SJCRH30 (cell line): ENCODE data around the gene ZNF528. TPM values are rescaled to one million over a fixed set of nuclear protein-coding genes. Genes with fewer than 3 reads are reported as not detected.

ENCODE experiments used
- DNase-seq, 2 experiments: peaks; one replicate each; pipeline ENCODE4 v3.0.0-alpha.2; 2015 to 2020
- H3K27ac ChIP-seq: fragments of 250-450 bp; sonication (Bioruptor Pico); 2 replicates; pipeline ENCODE4 v1.5.1; 2020; ENCODE audit warnings: mild to moderate bottlenecking, moderate library complexity
- H3K27me3 ChIP-seq: fragments of 250-450 bp; sonication (Bioruptor Pico); 2 replicates; pipeline ENCODE4 v1.5.1; 2020; ENCODE audit warnings: mild to moderate bottlenecking, moderate library complexity
- H3K36me3 ChIP-seq: fragments of 250-450 bp; sonication (Bioruptor Pico); 2 replicates; pipeline ENCODE4 v1.5.1; 2020; ENCODE audit warnings: mild to moderate bottlenecking, moderate library complexity
- H3K4me1 ChIP-seq: fragments of 250-450 bp; sonication (Bioruptor Pico); 2 replicates; pipeline ENCODE4 v1.5.1; 2020; ENCODE audit warnings: mild to moderate bottlenecking, moderate library complexity
- H3K4me3 ChIP-seq: fragments of 250-450 bp; sonication (Bioruptor Pico); 2 replicates; pipeline ENCODE4 v1.5.1; 2020; ENCODE audit warnings: mild to moderate bottlenecking, moderate library complexity
- H3K9me3 ChIP-seq: fragments of 250-450 bp; sonication (Bioruptor Pico); replicated peaks from 2 replicates; pipeline ENCODE4 v1.5.1; 2020; ENCODE audit warnings: mild to moderate bottlenecking, moderate library complexity
- total RNA-seq: library from RNA; depleted of rRNA; stranded (reverse); fragments of >200 nt; shearing (Covaris generic); gene quantifications from 2 replicates; pipeline ENCODE4 v1.2.3, GENCODE V29; 2014; rRNA removed

The ZNF528 gene
- total RNA-seq, 1 experiment from 2014 or later, result 13.5 TPM

DNA sequence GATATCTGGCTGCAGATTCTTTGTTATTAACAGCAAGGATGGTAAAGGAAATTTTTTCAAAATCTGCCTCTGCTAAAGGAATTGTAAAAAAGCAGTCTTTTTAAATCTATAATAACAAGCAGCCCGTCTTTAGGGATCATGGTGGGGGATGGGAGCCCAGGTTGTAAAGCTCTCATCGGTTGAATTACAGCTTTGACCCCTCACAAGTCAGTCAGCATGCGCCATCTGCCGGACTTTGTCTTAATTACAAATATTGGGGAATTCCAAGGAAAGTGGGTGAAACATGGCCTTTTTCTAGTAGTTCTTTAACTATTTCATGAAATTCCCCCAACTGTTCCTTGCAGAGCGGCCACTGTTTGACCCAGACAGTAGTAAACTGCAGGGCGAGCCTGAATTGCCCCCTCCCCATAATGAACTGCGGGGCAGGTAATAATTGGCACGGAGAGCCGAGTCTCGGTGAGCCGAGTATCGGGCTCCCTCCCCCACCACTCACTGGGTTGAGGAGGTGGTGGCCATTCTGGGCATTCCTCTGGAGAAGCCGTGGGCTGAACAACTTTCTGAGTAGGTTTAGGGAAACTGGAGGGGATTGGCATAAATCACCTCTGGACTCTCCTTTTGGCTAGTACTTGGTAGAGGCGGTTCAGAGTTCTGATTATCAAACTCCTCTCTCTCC is 67.3 kb downstream of the ZNF528 start:
- H3K27me3 ChIP-seq, result no peaks in the 10 kb centered on the region
- H3K4me3 ChIP-seq, result no peak overlapping the region
- H3K9me3 ChIP-seq, result peaks cover 17% of the 10 kb centered on the region
- no peaks in the 10 kb centered on the region for H3K36me3 ChIP-seq
- DNase-seq, result peak; percentile 21 to 30
- H3K27ac ChIP-seq, result no peak overlapping the region
- no peaks in the 10 kb centered on the region for H3K4me1 ChIP-seq

Other genes starting within 250 kb of the ZNF528 start
- gene ZNF836, start 226.2 kb upstream of the ZNF528 start, total RNA-seq, result 4.9 and 5.9 TPM in 2 replicates
- 175 and 190 TPM in 2 replicates for gene PPP2R1A, start 207.8 kb upstream of the ZNF528 start, total RNA-seq
- gene ZNF766, start 128.3 kb upstream of the ZNF528 start, total RNA-seq, result 19.1 and 23.4 TPM in 2 replicates
- gene ZNF480, start 100.7 kb upstream of the ZNF528 start, total RNA-seq, result 14.6 and 17.3 TPM in 2 replicates
- gene ZNF610, start 61.6 kb upstream of the ZNF528 start, total RNA-seq, result 4.0 and 4.4 TPM in 2 replicates
- 18.6 and 19.9 TPM in 2 replicates for gene ZNF880, start 27.9 kb upstream of the ZNF528 start, total RNA-seq
- gene ZNF534, start 31.3 kb downstream of the ZNF528 start, total RNA-seq, result 0.04 TPM in 1 of 2 replicates, not detected in the other
- gene ZNF578, start 55.7 kb downstream of the ZNF528 start, total RNA-seq, result 1.7 and 2.8 TPM in 2 replicates
- 12.2 and 16.2 TPM in 2 replicates for gene ZNF808, start 129.8 kb downstream of the ZNF528 start, total RNA-seq
- 13.7 and 14.8 TPM in 2 replicates for gene ZNF701, start 172.4 kb downstream of the ZNF528 start, total RNA-seq
- gene ZNF83, start 240.5 kb downstream of the ZNF528 start, total RNA-seq, result 32.7 and 47.0 TPM in 2 replicates